HG03439 (cell line): Measurements from ENCODE around the gene ANKRD36C.
"Not testable (repeated sequence)": the region's sequence is repeated elsewhere in the genome, so short reads cannot be mapped to it uniquely, and the experiment has no call there.

ENCODE experiments used
- ATAC-seq: cut with Tn5 transposase; IDR thresholded peaks from one replicate; pipeline ENCODE4 v1.9.1; 2021; ENCODE audit warnings: mild to moderate bottlenecking, moderate library complexity; ENCODE audit not compliant: unreplicated experiment

Gene ANKRD36C

DNA sequence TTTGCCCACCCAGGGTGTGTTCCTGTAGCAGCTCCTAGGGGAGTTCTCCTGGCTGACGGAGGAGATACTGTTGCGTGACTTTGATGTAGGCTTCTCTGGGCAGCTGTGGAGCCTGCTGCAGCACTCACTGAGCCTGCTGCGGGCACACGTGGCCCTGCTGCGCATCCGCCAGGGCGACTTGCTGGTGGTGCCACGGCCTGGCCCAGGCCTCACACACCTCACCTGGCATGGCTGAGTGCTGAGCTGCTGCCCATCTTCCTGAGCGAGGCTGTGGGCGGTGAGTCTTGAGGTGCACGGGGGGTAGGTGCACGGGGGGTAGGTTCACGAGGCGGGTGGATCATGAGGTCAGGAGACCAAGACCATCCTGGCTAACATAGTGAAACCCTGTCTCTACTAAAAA, 191.7 kb downstream of the ANKRD36C start:
- no peak for ATAC-seq

DNA sequence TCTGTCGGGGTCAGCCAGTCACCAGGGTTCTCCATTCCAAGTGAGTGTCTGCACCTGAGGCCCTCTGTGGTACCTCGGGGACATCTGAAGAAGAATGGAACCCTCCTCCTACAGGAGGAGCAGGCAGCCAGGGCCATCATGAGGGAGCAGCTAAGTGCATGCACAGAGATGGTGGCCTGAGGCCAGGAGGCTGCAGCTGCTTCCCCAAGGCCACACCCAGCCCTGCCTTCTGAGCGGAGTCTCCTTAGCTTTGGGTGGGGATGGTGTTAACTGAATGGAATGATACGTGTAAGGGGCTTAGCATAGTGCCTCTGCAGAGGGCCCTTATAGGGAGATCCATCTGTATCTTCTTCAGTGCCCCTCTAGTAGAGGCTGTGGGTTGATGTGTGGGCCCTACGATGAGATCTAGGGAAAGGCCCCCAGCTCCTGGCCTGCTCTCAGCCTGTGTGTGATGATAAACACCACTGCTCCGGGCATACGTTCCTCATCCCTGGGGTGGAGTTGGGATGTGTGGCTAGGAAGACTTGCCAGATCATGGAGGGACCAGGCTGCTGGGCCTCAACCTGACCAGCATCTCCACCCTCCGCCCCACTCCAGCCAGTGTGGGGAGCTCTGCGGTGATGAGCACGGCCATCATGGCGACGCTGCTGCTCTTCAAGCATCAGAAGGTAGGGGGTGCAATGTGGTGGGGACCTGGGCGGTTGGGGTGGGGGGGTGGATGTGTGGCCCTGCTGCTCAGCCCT, 192.3 kb downstream of the ANKRD36C start:
- not testable (repeated sequence) for ATAC-seq

DNA sequence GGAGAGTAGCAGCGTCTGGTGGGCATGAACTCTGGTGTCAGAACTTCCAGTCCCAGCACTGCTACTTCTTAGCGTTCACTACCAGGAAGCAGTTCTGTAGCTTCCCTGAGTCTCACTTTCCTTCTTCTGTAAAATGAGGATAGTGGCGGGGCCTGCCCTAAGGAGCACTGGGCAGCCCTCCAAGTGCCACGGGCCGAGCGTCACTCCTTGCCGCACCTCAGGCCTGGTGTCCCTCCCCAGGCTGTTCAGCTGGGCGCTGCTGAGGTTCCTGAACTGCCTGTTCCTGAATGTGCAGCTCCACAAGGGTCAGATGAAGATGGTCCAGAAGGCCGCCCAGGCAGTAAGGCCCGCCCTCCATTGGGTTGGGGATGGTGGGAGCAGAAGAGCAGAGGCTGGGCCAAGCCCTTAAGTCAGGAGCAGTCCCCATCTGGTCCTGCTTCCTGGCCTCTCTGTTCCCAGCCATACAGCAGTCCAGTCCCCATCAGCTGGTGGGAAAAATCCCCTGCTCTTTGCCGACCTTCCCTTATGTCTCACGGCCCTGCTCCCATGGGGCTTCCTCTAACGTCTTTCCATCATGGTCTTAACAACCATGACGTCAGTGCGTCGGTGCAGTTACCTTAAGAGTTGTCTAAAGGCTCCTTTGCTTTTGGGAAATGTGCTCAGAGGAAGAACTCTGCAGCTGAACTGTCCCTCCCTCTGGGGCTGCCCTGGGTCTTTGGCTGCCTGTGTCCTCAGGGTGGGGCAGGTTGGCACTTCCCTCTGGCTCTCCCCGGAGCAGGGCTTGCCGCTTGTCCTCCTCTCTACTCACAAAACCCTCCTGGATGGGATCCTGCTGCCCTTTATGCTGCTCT, 195.2 kb downstream of the ANKRD36C start:
- ATAC-seq = not testable (repeated sequence)

DNA sequence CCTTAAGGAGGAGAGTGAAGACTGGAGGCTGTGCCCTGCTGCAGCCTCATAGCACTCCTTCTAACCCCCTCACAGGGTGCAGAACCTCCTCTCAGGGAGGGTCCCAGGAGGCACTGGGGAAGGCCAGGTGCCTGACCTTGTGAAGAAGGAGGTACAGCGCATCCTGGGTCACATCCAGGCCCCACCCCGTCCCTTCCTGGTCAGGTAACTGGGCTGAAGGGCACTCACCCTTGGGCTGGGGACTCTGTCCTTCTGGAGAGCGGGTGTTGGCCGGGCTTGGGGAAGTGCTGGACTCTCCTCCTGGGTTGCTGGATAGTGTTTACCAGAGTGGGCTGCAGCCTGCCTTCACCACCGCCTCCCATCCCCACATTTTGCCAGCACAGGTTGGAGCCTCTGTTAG, 197.7 kb downstream of the ANKRD36C start:
- ATAC-seq = not testable (repeated sequence)

DNA sequence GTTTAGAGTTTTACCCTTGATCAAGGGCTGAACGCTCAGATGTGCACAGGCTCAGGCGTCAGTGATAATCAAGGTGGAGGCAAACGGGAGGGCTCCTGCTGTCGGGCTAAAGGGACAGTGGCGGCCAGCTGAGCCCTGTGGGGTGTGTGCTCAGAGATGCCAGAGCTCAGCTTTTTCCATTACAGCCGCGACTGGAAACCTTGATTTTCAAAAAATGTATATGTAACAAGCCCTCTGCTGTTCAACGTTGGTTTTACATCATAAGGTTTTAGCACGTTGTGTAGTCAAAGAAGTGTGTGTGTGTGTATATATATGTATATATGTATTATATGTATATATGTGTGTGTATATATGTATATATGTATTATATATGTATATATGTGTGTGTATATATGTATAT, 201.4 kb downstream of the ANKRD36C start:
- ATAC-seq = not testable (repeated sequence)

DNA sequence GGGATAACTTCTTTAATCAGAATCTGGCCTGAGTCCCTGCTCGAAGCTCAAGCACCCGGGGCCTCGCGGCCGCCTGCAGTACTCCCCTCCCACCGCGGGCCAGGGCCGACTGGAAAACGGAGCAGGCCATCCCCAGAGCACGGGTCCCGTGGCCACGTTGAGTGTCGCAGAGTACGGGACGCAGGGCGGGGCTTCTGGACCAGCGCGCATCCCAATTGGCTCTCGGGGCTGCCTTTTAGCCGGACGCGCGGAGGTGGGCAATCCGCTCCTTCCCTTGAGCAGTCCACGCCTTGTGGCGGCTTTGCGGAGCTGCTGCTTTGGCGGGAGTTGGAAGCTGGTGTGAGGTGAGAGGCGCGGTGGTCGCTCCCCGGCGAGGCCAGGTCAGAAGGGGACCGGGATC, 202.2 kb downstream of the ANKRD36C start:
- ATAC-seq = not testable (repeated sequence)

DNA sequence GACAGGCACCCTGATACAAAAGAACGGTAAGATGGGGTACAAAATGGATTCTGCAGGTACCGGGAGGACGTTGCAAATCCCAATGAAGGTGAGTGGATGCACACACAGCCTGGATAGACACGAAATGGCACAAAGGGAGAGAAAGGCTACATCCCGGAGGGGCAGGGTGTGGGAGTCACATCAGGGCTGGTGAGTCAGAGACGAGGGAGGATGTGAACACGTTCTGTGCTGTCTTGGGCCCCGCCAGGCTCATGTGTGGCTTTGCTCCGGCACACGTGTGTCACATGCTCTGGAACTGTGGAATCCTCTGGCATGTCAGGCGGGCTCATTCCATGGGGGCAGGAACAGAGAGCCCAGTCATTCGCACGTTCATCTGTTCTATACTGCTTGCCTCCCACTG, 203.0 kb downstream of the ANKRD36C start:
- not testable (repeated sequence) for ATAC-seq
